HG02588 (cell line): ENCODE measurements around the gene CD74.

Experiments
- ATAC-seq: cut with Tn5 transposase; IDR thresholded peaks from one replicate; pipeline ENCODE4 v1.9.1; 2021; ENCODE audit warnings: mild to moderate bottlenecking, moderate library complexity; ENCODE audit not compliant: unreplicated experiment

The CD74 gene

GRCh38 chr5:150397782-150398721 lies 14.7 kb downstream of the CD74 start:
- ATAC-seq: no peak

- no peak for ATAC-seq
These were observed 15.4 kb downstream of the CD74 start for GRCh38 chr5:150397146-150397781.

DNA sequence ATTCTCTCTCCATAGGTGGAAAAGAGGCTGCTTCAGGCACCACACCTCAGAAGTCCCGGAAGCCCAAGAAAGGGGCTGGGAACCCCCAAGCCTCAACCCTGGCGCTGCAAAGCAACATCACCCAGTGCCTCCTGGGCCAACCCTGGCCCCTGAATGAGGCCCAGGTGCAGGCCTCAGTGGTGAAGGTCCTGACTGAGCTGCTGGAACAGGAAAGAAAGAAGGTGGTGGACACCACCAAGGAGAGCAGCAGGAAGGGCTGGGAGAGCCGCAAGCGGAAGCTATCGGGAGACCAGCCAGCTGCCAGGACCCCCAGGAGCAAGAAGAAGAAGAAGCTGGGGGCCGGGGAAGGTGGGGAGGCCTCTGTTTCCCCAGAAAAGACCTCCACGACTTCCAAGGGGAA lies 16.4 kb downstream of the CD74 start:
- no peak for ATAC-seq

GRCh38 chr5:150395688-150395975 lies 17.1 kb downstream of the CD74 start:
- no peak for ATAC-seq

DNA sequence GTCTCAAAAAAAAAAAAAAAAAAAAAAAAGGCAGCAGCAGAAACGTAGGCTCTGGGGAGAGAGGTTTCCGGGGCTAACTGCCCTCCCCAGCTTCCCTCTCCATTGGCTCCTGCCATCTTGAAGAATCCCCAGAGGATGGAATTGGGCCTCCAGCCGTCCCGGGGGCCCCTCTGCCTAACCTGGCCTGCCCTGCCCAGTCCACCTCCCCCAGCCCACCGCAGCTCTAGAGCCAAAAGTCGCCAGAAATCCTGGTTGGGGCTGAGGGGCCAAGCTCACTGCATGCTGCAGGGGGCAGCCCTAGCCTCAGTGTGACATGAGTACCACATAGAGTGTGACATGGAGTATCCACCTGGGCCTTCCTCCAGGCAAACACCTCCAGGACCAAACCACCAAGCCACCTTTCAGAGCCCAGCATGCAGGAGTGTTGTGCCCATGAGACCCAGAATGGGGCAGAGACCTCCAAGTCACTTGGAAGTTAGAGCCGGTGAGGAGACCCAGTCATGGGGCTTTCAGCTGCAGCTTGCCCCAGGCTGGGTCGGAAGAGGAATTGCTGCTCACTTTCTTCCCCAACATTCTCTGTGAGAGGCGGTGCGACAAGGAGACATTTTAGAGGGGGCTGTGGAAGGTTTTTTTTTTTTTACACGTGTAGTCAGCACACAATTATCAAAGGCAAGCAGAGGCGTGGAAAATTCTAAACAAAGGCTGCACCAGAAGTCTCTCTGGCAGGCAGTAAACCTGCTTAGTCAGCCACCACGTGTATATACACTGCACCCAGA lies 17.6 kb downstream of the CD74 start:
- ATAC-seq: no peak

DNA sequence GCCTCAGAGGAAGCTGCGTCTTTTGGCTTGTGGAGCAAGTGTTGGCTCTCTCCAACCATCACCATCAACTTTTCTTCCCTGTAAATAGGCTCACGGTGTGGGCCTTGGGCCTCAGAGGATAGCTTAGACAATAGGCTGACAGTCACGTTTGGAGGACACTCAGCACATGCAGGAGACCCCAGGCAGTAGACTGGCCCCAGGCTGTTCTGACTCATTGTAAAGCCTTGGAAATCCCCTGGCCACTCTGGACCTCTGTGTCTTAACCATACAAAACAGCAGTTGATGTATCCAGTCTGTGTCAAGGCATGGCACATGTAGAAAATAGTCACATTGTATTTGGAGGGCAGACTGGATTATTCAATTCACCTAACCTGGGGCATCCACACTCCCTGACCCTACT lies 18.6 kb downstream of the CD74 start:
- peak; percentile 63 for ATAC-seq

DNA sequence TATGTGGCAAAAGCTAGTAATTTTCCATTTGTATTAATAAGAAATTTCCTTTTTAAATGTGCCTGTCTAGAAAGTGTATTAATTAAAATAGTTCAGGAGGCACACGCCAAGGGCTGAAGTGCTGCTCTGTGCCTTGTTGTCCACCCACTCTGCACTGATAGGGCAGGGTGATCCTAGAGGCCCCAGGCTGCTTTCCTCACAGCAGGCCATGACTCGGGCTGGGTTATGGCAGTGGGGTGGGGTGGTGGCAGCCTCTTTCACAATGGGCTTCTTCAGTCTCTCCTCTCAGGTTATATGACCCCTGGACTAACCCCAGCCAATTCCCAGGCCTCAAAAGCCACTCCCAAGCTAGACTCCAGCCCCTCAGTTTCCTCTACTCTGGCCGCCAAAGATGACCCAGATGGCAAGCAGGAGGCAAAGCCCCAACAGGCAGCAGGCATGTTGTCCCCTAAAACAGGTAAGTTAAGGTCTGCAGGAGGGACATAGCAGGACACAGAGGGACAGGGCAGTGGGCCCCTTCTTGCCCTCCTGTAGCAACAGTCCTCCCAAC lies 19.5 kb downstream of the CD74 start:
- no peak for ATAC-seq

DNA sequence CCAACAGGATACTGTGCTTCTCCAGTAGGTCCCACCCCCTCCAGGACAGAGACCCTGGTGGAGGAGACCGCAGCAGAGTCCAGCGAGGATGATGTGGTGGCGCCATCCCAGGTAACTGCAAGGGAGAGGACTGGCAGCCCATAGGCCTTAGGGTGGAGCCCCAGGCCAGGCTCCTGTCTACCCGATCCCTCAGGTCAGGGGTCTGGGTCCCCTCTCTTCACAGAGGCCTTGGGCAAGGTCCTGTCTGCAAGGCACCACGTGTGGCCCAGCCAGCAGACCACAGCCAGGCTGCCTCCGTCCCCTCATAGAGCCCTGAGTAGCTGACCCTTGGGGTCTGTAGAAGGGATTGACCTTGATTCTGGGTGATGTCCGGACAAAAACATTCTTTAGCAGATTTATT lies 20.0 kb downstream of the CD74 start:
- no peak for ATAC-seq

DNA sequence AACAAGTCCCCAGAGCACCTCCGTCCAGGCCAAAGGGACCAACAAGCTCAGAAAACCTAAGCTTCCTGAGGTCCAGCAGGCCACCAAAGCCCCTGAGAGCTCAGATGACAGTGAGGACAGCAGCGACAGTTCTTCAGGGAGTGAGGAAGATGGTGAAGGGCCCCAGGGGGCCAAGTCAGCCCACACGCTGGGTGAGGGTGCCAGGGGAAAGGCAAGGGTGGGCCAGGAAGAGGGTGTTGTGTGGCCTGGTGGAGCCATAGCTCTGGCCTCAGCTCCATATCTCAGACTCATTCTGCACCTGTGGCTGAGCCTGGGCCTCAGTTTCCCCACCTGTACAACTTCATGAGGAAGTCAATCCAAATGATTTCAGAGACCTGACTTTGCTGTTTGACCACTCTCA lies 20.7 kb downstream of the CD74 start:
- ATAC-seq: no peak

- no peak for ATAC-seq
These were observed 21.5 kb downstream of the CD74 start for GRCh38 chr5:150391064-150391834.

DNA sequence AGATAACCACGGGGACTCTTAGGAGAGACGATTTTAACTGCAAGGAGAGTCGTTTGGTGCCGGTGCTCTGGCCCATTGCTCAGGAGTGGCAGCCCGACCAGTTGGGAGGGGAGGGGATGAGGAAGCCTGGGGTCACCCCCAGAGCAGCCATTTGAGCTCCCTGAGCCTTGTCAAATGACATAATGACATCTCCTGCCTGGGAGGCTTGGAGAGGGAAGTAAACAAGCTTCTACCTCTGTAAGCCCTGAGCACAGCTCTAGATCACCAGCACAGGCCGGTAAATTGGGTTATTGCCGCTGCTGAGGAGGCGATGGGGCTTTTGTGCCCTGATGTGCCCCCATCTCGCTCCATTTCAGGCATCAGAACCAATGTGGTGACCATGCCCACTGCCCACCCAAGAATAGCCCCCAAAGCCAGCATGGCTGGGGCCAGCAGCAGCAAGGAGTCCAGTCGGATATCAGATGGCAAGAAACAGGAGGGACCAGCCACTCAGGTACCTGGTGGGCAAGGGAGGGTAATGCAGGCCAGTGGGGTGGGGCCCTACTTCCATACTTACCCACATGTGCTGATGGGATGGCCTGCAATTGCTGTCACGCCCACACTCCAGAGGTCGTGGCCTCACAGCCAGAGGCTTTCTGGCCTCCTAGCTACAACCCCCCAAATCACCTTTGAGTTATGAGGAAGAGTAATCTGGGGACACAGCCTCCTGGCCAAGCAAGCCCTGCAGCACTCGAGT lies 23.0 kb downstream of the CD74 start:
- ATAC-seq: no peak

DNA sequence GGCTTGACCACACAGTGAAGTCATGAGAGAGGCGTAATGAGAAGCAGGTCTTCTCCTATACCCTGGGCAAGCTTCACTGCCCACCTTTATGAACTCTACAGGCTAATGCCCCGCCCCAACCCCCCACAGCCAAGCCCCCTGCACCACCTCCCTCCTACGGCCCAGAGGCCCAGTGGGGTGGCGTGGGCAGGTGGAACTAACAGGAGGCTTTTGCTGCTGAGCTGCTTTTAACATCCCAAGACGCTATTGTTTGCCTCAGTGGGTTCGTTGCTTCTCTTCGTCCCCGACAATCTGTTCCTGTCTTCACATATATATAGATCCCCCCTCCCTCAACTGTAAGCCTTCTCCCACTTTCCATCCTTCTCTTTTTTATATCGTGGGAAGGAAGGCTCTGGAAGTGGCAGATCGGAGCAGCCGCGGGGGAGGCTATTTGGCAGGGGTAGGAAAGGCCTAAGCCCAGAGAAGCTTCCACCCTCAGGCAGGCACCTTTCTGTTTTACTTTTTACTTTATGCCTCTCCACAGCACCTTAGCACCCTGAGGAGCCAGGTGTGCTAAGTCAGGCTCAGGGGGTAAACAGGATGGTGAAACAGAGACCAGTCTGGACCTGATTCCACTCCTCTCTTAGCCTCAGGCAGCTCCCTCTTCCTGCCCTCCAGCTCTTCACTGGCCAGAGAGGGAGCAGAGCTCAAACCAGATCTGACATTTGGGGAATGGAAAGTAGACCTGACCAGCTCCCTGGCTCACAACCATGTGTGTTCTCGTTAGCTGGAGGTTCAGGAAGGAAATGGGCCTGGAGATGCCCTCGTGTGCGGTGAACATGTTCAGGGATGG lies 26.5 kb downstream of the CD74 start:
- ATAC-seq: no peak

GRCh38 chr5:150384701-150385100 lies 28.0 kb downstream of the CD74 start:
- no peak for ATAC-seq

- no peak for ATAC-seq
These were observed 34.6 kb downstream of the CD74 start for GRCh38 chr5:150377964-150378694.

DNA sequence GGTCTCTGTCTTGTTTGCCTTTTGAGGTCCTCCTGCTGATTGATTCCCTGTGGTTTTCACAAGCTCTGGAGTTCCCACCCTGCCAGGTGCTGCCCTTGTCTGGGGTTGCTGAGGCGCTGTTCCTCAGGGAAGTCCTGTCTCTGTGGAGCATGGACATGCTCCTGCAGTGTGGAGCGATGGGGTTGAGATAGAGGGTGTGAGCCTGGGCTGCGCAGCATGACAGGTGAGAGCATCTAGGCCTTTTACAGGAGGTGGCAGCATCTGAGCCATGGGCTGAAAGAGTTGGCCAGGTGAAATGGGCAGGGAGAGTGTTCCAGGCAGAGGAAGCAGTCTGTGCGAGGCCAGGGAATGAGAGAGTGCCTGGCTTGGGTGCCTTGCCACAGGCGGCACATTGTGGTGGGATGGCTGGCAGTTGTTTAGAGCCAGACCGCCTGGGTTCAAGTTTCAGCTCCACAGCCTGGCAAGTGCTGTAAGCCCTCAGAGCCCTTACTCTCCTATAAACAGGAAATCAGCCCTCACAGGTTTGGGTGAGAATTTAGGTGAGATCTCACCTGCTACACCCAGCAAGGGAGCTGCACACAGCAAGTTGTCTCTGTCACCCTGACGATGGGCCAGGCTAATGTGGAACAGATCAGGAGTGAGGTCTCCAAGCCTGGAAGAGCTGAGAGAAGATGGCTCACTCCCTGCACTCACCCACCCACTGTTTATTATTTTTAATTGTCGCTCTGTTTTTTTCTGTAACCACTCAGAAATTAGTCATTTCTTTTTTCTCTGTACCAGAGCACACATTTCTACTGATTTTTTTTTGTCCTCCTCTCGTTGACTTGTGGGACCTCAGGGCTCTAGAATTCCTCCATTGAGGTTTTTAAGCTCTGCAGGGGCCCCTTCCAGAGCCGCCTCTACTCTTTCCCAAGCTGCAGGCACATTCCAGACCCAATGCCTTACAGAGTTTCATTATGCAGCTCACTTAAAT lies 35.6 kb downstream of the CD74 start:
- ATAC-seq: no peak

DNA sequence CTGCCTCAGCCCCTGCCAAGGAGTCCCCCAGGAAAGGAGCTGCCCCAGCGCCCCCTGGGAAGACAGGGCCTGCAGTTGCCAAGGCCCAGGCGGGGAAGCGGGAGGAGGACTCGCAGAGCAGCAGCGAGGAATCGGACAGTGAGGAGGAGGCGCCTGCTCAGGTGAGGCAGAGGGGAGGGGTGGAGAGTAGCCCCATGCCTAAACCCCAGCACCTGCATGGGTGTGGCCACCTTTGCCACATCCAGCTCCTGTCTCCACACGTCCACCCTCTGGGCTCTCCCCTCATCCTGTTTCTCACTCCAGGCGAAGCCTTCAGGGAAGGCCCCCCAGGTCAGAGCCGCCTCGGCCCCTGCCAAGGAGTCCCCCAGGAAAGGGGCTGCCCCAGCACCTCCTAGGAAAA lies 38.1 kb downstream of the CD74 start:
- ATAC-seq: no peak

- no peak for ATAC-seq
These were observed 40.1 kb downstream of the CD74 start for GRCh38 chr5:150372639-150373038.
